ENCODE measurements around the gene NPLOC4. TPM values are rescaled to one million over a fixed set of nuclear protein-coding genes. Genes with fewer than 3 reads are reported as not detected.

The NPLOC4 gene
- total RNA-seq, 1 experiment from 2014 or later: 88.1 TPM

DNA sequence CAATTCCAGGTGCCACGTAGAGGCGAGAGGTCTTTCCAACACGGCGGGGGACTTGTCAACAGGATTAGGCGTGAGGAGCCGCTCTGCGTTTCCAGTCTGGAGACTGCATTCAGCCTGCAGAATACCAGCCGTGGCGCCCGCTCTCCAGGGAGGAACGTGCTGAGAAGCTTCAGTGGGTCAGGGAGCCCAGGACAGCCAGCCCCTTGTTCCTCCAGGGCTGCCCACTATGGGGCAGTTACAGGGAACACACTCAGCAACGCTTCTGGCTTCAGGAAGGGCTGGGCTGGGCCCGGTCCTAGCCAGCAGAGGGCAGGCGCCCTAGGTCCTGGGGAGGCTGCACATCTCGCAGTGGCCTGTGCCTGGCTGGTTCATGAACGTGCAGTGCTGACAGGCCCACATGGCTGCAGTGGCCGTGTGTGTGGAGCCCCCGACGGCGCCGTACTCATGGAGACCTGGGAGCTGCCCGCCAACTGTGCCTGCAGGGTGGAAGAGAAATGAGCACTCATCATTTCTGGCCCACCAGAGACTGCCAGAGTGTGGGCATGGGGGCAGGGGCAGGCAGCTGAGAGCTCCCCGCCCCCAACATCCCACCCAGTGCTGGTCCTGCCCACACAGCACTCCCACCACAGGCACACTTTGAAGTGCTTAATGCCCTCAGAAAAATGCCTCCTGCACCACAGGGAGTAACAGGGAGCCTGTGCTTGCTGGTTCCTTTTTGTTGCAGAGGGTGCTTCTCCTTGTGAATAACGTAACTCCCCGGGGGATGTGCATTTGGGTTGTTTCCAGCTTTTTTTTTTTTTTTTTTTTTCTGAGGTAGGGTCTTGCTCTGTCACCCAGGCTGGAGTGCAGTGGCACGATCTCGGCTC lies 77.7 kb downstream of the NPLOC4 start:
- in situ Hi-C loops (cut with HindIII; ENCODE audit: low pct_unique_long_range_greater_than_20kb, low sequenced_read_pairs): no loop called here
- no peak for DNase-seq (ENCODE audit: low read depth)

DNA sequence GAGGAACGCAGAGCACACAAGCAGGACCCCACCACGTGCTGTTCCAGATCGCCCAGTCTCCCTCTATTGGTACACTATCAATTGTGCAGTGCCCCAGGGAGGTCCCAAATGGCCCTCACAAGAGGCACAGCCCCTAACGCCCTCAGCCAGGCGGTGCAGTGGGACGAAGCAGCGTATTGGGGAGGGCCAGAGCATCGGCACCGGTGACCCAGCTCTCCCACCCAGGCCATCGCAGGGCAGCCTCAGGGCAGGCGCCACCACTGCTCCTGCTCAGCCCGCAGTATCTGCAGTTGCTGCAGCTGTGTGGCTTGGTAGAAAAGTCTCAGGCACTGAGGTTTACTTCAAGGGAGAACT lies 78.8 kb downstream of the NPLOC4 start:
- DNase-seq (ENCODE audit: low read depth): no peak
- in situ Hi-C loops (cut with HindIII; ENCODE audit: low pct_unique_long_range_greater_than_20kb, low sequenced_read_pairs): no loop called here

DNA sequence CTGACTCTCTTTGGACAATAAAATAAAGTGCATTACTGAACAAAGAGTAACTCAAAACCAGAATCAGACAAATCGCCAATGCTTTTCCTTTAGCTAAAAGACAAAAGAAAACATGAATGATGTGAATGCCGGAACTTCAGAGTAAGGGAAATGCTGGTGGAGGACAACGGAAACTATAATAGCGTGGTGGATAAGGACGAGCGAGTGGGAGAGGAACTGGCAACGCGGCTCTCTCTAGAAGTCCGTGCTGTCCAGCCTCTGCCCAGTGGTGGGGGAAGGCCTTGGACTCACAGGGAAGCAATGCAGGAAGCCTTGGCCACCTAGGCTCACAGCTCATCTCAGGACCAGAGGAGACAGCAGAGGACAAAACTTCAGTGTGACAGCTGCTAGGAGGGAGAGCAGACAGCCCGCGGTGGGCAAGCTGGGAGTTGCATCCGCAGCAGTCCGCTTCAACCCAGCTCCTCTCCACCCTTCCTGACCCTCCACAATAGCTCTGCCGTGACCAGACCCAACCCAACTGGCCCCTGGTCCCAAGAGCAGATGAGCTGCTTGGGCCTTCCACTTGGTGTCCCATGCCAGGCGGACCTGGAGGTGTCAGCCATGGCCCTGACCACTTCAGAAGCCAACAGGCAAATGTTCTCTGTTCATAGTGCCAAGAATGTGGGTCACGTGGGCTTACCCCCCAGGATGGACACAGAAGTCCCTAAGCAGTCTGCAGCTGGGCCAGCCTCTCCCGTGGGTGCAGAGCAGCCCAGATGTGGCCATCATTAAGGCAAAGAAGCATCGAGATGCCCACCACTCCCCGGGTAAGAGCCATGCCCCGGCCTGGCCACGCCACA lies 79.4 kb downstream of the NPLOC4 start:
- no peak for DNase-seq (ENCODE audit: low read depth)
- in situ Hi-C loops (cut with HindIII; ENCODE audit: low pct_unique_long_range_greater_than_20kb, low sequenced_read_pairs): no loop called here

- DNase-seq (ENCODE audit: low read depth): no peak
- in situ Hi-C loops (cut with HindIII; ENCODE audit: low pct_unique_long_range_greater_than_20kb, low sequenced_read_pairs): no loop called here
Observed at GRCh38 chr17:81556863-81557262, 80.0 kb downstream of the NPLOC4 start.

GRCh38 chr17:81556175-81556691 lies 80.7 kb downstream of the NPLOC4 start:
- peak; percentile 66 for DNase-seq (ENCODE audit: low read depth)
- in situ Hi-C loops (cut with HindIII; ENCODE audit: low pct_unique_long_range_greater_than_20kb, low sequenced_read_pairs): no loop called here

DNA sequence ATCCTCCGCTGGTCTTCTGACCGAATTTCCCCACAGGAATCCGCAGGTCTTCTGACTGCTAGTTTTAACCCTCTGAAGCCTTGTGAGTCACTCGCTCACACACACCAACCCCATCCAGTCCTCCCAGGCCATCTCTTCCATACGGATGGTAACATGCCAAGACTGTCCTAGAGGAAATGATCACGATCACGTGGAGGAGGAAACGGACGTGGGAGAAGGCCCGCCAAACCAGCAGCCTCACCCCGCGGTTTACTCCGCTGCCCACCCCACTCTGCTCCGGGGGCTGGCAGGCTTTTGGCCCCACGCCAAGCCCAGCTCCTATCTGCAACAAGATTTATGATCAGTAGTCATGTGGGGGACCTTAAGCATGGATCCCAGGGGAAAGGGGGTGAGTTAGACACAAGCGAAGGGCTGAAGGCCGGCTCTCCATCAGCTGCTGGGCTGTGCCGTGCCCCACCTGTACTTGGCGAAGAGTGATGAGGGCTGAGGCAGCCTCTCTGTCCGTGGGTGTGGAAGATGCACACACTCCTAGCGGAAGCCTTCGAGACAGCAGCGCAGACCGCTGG lies 83.2 kb downstream of the NPLOC4 start:
- in situ Hi-C loops (cut with HindIII; ENCODE audit: low pct_unique_long_range_greater_than_20kb, low sequenced_read_pairs): no loop called here
- peak; percentile 69 for DNase-seq (ENCODE audit: low read depth)

- DNase-seq (ENCODE audit: low read depth): peak; percentile 90
- in situ Hi-C loops (cut with HindIII; ENCODE audit: low pct_unique_long_range_greater_than_20kb, low sequenced_read_pairs): no loop called here
Observed at GRCh38 chr17:81553018-81553615, 83.8 kb downstream of the NPLOC4 start.

DNA sequence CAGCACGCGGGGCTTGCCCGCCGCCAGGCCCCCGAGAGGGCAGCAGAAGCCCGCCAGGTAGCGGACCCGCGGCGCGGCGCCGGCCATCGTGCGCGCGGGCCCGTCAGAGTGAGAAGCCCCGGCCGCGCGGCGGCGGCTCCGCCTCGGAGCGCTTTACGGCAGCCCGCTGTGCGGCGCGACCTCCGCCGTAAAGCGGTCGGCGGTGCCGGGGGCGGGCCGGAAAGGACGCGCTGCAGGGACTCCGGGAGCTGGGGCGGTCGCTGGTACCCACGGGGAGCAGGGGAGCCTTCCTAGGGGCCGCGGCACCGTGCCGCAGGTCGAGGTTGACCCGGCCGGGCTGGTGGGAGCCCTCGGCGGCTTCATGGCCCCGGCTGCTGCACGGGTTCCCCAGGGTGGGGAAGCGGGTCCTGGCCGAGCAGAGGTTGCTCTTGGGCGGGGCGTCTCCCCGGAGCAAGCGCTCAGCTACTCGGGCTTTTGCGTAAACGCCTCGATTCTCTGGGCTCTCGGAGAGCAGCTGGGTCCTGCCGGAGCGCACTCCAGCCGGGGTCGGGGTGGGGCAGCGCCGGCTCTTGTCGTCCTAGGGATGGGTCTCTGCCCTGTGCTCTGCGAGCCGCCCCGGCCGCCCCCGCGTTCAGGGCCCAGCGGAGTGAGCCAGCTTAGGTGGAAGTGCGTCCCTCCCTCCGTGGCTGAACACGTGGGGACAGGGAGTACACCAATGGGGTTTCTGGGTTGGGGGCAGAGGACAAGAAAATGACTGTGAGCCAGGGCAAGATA lies 84.5 kb downstream of the NPLOC4 start, which contains the start of gene FAAP100:
Gene FAAP100 (minus strand): TSS at position 110 of the 774 bp plus-strand sequence. CDS start 23 bp downstream, at position 87.
- in situ Hi-C loops (cut with HindIII; ENCODE audit: low pct_unique_long_range_greater_than_20kb, low sequenced_read_pairs): no loop called here
- DNase-seq (ENCODE audit: low read depth): peak; percentile 85

DNA sequence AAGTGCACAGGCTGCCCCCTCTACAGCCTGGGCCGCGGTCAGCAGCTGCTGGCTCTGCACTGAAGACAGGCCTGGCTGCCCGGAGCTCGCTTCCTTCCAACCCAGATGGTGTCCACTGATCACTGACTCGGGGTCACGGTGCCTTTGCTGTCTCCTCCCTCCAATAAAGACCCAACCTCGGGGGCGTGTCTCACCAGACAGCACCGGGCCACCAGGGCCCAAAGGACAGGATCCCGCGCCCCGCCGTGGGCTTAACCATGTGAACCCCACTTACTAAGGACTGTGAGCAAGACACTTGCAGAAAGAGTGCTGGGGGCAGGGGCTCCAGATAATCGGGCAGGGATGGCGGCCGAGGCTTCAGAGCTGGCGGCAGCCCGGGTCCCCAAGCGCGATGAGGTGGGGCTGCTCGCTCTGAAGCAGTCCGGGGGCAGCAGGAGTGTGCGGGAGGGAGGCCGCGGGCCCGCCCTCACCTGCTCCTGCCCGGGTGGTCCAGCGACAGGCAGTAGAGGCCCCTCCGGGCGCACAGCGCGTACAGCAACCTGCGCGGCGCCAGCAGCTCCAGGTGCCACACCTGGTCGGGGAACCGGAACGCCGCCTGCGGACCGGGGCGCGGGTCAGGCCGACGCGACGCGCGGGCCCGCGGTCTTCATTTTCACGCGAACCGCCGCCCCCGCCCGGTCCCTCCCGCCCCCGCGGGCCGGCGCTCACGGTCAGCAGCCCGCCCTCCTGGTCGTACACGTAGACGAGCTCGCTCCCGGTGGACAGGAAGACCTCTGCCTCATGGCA lies 85.3 kb downstream of the NPLOC4 start:
- in situ Hi-C loops (cut with HindIII; ENCODE audit: low pct_unique_long_range_greater_than_20kb, low sequenced_read_pairs): no loop called here
- DNase-seq (ENCODE audit: low read depth): no peak

DNA sequence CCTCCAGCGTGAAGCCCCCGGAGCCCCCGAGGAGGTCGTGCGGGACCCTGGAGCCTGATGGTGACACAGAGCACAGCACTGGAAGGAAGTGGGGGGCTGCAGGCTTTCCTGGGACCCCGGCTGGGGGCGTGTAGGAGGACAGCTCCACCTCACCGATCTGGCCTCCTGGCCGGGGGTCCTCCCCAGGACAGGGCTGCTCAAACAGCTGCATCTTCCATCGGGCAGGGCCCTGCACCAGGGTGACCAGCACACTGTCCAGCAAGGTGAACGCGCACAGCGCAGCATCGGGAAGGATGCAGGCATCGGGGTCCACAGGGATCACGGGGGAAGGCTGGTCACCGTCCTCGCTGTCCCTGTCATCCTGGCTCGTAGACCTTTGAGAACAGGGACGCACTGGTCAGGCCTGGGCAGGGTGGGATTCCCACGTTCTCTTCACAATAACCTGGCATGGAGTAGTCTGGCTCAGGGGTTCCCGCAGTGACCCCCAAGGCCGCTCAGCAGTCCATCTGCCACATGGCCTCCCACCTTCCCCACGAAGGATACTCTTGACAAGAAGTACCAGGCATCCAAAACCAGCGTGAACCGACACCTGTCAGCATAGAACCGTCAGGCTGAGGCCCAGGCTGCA lies 86.0 kb downstream of the NPLOC4 start:
- no peak for DNase-seq (ENCODE audit: low read depth)
- in situ Hi-C loops (cut with HindIII; ENCODE audit: low pct_unique_long_range_greater_than_20kb, low sequenced_read_pairs): no loop called here

- in situ Hi-C loops (cut with HindIII; ENCODE audit: low pct_unique_long_range_greater_than_20kb, low sequenced_read_pairs): no loop called here
- no peak for DNase-seq (ENCODE audit: low read depth)
Observed at GRCh38 chr17:81550285-81550684, 86.6 kb downstream of the NPLOC4 start.

DNA sequence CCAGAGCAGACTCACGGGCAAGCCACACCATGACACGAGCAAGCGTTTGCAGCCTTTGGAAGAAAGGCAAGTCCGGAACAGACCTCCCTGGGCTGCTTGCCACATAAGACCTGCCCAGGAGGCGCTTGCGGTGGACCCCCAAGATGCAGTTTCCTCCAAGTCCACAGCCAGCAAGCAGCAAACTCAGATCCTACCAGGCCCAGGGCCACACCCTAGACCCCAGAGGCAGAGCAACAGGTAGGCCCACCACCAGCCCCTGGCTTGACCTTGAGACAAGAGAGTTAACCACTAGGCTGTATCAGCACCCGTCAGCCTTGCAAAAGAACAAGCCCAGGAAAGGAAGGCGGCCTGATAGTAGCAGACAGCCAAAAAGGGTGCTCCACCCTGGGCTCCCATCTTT lies 87.1 kb downstream of the NPLOC4 start:
- in situ Hi-C loops (cut with HindIII; ENCODE audit: low pct_unique_long_range_greater_than_20kb, low sequenced_read_pairs): no loop called here
- no peak for DNase-seq (ENCODE audit: low read depth)

DNA sequence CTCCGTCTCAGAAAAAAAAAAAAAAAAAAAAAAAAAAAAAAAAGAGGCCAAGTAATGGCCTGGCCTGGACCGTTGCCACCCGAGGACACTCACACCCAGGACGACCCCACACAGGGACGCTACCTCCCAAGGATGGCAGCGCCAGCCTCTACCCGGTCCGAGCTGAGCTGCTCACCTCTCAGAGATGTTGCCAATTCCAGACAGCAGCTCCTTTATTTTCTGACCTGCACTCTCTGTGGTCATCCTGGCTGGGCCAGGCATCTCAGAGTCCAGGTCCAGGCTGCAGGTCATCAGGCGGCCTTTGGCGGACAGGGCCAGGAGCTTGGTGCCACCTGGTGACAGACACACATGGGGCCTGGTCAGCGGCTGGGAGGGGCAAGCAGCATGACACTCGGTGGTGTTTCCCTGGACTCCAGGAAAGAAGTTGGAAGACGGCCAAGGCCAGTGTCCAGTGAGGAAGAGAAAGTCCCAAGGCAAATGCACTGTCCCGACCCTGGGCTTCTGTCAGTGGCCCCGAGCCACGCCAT lies 87.8 kb downstream of the NPLOC4 start:
- no peak for DNase-seq (ENCODE audit: low read depth)
- in situ Hi-C loops (cut with HindIII; ENCODE audit: low pct_unique_long_range_greater_than_20kb, low sequenced_read_pairs): no loop called here

DNA sequence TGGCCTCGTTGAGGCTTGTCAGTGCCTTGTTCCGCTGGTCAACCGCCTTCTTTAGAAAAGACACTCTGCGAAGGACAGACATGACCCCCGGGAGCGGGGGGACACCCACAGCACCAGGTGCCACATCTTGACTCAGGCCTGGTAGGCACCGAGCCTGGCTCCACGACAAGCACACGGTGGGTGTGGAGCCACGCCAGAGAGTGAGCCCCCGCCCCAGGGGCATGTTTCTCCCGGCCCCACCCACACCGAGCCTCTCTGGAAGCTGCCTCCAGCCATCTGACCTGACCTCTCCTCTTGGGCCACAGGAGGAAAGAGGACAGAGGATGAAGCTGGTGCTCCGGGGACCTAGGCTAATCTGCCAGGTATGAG lies 89.3 kb downstream of the NPLOC4 start:
- DNase-seq (ENCODE audit: low read depth): no peak
- in situ Hi-C loops (cut with HindIII; ENCODE audit: low pct_unique_long_range_greater_than_20kb, low sequenced_read_pairs): no loop called here

- in situ Hi-C loops (cut with HindIII; ENCODE audit: low pct_unique_long_range_greater_than_20kb, low sequenced_read_pairs): no loop called here
- DNase-seq (ENCODE audit: low read depth): no peak
Observed at GRCh38 chr17:81546906-81547613, 89.9 kb downstream of the NPLOC4 start.
